Keratinocyte (primary cell): Measurements from ENCODE around the gene SMYD1. TPM values are rescaled to one million over a fixed set of nuclear protein-coding genes. Genes with fewer than 3 reads are reported as not detected.
"Not testable (repeated sequence)": the region's sequence is repeated elsewhere in the genome, so short reads cannot be mapped to it uniquely, and the experiment has no call there.

Experiments used
- DNase-seq: peaks from one replicate; pipeline ENCODE4 v3.0.0-alpha.2; 2011; ENCODE audit warnings: low read depth, missing footprints, low spot score
- FAIRE-seq: peaks from 2 replicates; lab custom pipeline; 2011; peaks lifted over from hg19 to GRCh38; lab: Jason Lieb, UNC
- H2AFZ ChIP-seq: 2 replicates; pipeline ENCODE4 v1.6.0; 2012; ENCODE audit warnings: low read length, control low read depth, inconsistent platforms; ENCODE audit not compliant: control insufficient read depth
- H3K27ac ChIP-seq: 2 replicates; pipeline ENCODE4 v1.5.1; 2011; ENCODE audit warnings: low read length; ENCODE audit not compliant: control insufficient read depth, insufficient read depth
- H3K27me3 ChIP-seq: 3 replicates; pipeline ENCODE4 v1.6.0; 2011; ENCODE audit warnings: low read length; ENCODE audit not compliant: control insufficient read depth, insufficient read depth; ENCODE audit errors: extremely low read depth
- H3K36me3 ChIP-seq, 2 experiments: 2 replicates in 1 of 2; 3 replicates in 1 of 2; pipeline ENCODE4 v1.5.1; 2011; ENCODE audit warnings: low read length in 2 of 2, mild to moderate bottlenecking in 1 of 2; ENCODE audit not compliant: control insufficient read depth in 2 of 2, insufficient read depth in 2 of 2; ENCODE audit errors: extremely low read depth in 1 of 2
- H3K4me1 ChIP-seq: 3 replicates; pipeline ENCODE4 v1.5.1; 2011; ENCODE audit warnings: low read length; ENCODE audit not compliant: control insufficient read depth, insufficient read depth; ENCODE audit errors: extremely low read depth
- H3K4me2 ChIP-seq: 3 replicates; pipeline ENCODE4 v1.6.0; 2011; ENCODE audit warnings: low read depth, low read length; ENCODE audit not compliant: control insufficient read depth, insufficient read depth; ENCODE audit errors: extremely low read depth
- H3K4me3 ChIP-seq, 3 experiments: fragments of 200-600 bp in 1 of 3; sonication (generic) in 1 of 3; 2 replicates in 2 of 3; 3 replicates in 1 of 3; pipeline ENCODE4 v1.5.1; 2011 to 2016; ENCODE audit warnings: low read length in 3 of 3, mild to moderate bottlenecking in 3 of 3, control low read depth in 2 of 3, inconsistent platforms in 1 of 3, low read depth in 1 of 3, mixed read lengths in 1 of 3, mixed run types in 1 of 3, moderate library complexity in 1 of 3; ENCODE audit not compliant: control insufficient read depth in 2 of 3, insufficient read depth in 2 of 3; ENCODE audit errors: extremely low read depth in 1 of 3
- H3K79me2 ChIP-seq: 2 replicates; pipeline ENCODE4 v1.6.0; 2012; ENCODE audit warnings: low read length; ENCODE audit not compliant: control insufficient read depth, insufficient read depth
- H3K9ac ChIP-seq: 3 replicates; pipeline ENCODE4 v1.6.0; 2011; ENCODE audit warnings: low read length; ENCODE audit not compliant: control insufficient read depth, insufficient read depth; ENCODE audit errors: extremely low read depth
- H3K9me1 ChIP-seq: 3 replicates; pipeline ENCODE4 v1.6.0; 2011; ENCODE audit warnings: low read length; ENCODE audit not compliant: control insufficient read depth, insufficient read depth; ENCODE audit errors: extremely low read depth
- H3K9me3 ChIP-seq: 2 replicates; pipeline ENCODE4 v1.5.1; 2012; ENCODE audit warnings: low read depth, low read length; ENCODE audit not compliant: control insufficient read depth
- H4K20me1 ChIP-seq: 3 replicates; pipeline ENCODE4 v1.6.0; 2011; ENCODE audit warnings: low read length; ENCODE audit not compliant: control insufficient read depth, insufficient read depth; ENCODE audit errors: extremely low read depth
- EZH2 ChIP-seq: IDR thresholded peaks from one replicate; pipeline ENCODE4 v1.6.1; 2012; ENCODE audit warnings: inconsistent platforms, mild to moderate bottlenecking, low read length, moderate library complexity
- dilution Hi-C: fragments of 300-500 bp; cut with MboI; formaldehyde crosslinking; loops from one replicate; pipeline ENCODE4 v1.7.0; 2020; ENCODE audit warnings: low sequenced_read_pairs; ENCODE audit not compliant: extremely low pct_ligation_motif_present
- polyA minus RNA-seq, 3 experiments: library from RNA; depleted of rRNA, polyadenylated mRNA; stranded (reverse); fragments of >200 nt; gene quantifications; 1 replicate in 1 of 3; 2 replicates in 1 of 3; 3 replicates in 1 of 3; pipeline ENCODE4 v1.2.3, GENCODE V29; 2011
- polyA plus RNA-seq, 5 experiments: library from polyadenylated mRNA; depleted of rRNA in 3 of 5; stranded (reverse) in 3 of 5; stranded (forward) in 1 of 5; unstranded in 1 of 5; fragments of >200 nt; gene quantifications; 1 replicate in 1 of 5; 2 replicates in 3 of 5; 3 replicates in 1 of 5; pipeline versions ENCODE4 v1.2.1 to v1.2.3, GENCODE V29; 2011 to 2012; ENCODE audit warnings: missing spikeins in 2 of 5, low read depth in 1 of 5, low replicate concordance in 1 of 5
- TF ChIP-seq, protein P1 (sequence below), 3 experiments: IDR thresholded peaks in 1 of 3; conservative IDR thresholded peaks in 1 of 3; optimal IDR thresholded peaks in 1 of 3; 2 replicates in 2 of 3; 3 replicates in 1 of 3; pipeline versions ENCODE3 to v1.5.1; 2011; ENCODE audit warnings: low read length in 3 of 3, mild to moderate bottlenecking in 3 of 3, moderate library complexity in 2 of 3, control low read depth in 1 of 3, inconsistent platforms in 1 of 3; ENCODE audit not compliant: insufficient read depth in 2 of 3; ENCODE audit errors: extremely low read depth in 1 of 3

The SMYD1 gene
- polyA plus RNA-seq, result not detected in 3 replicates
- polyA plus RNA-seq (2011; ENCODE audit: low read depth), result not detected
- not detected in 2 replicates for polyA plus RNA-seq (2011; cell fraction: cytosol; rRNA removed)
- polyA plus RNA-seq (2011; cell fraction: nucleus; rRNA removed), result not detected in 2 replicates
- not detected in 2 replicates for polyA plus RNA-seq (2012; ENCODE audit: low replicate concordance)
- polyA minus RNA-seq, result not detected in 3 replicates
- not detected for polyA minus RNA-seq (2011; cell fraction: cytosol; rRNA and poly(A)+ RNA removed)
- not detected in 2 replicates for polyA minus RNA-seq (2011; cell fraction: nucleus; rRNA and poly(A)+ RNA removed)

- FAIRE-seq (no peak), DNase-seq (no peak)
- H3K9me1 ChIP-seq, result no peaks in the 10 kb centered on the region
- no peaks in the 10 kb centered on the region for H3K36me3 ChIP-seq
- H3K4me1 ChIP-seq, result no peaks in the 10 kb centered on the region
- TF ChIP-seq EZH2, result no peak
- TF ChIP-seq, protein P1, sequence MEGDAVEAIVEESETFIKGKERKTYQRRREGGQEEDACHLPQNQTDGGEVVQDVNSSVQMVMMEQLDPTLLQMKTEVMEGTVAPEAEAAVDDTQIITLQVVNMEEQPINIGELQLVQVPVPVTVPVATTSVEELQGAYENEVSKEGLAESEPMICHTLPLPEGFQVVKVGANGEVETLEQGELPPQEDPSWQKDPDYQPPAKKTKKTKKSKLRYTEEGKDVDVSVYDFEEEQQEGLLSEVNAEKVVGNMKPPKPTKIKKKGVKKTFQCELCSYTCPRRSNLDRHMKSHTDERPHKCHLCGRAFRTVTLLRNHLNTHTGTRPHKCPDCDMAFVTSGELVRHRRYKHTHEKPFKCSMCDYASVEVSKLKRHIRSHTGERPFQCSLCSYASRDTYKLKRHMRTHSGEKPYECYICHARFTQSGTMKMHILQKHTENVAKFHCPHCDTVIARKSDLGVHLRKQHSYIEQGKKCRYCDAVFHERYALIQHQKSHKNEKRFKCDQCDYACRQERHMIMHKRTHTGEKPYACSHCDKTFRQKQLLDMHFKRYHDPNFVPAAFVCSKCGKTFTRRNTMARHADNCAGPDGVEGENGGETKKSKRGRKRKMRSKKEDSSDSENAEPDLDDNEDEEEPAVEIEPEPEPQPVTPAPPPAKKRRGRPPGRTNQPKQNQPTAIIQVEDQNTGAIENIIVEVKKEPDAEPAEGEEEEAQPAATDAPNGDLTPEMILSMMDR (optimal IDR thresholded peaks at IDR 0.05 in 1 of 3, IDR thresholded peaks at IDR 0.05 in 1 of 3, conservative IDR thresholded peaks at IDR 0.05 in 1 of 3; ENCODE audit: extremely low read depth in 1 of 3, insufficient read depth in 2 of 3, low read length in 3 of 3), result no peak
- no peak within 1 kb of the TSS for H3K4me3 ChIP-seq
- H3K9ac ChIP-seq, result no peak within 1 kb of the TSS
- no peaks in the 10 kb centered on the region for H3K79me2 ChIP-seq
- dilution Hi-C loops, result no loop called here
- no peak within 1 kb of the TSS for H3K4me2 ChIP-seq
- no peaks in the 10 kb centered on the region for H3K9me3 ChIP-seq
- no peaks in the 10 kb centered on the region for H3K27me3 ChIP-seq
- no peaks in the 10 kb centered on the region for H4K20me1 ChIP-seq
- no peak within 1 kb of the TSS for H2AFZ ChIP-seq
- H3K27ac ChIP-seq, result no peak within 1 kb of the TSS
Measured at GRCh38 chr2:88067598-88067997, at the start of gene SMYD1. TSS of gene SMYD1 (plus strand) at chr2:88067825. CDS start at chr2:88067865, 40 bp downstream.

- FAIRE-seq, H2AFZ ChIP-seq, H3K36me3 ChIP-seq, H3K4me1 ChIP-seq, DNase-seq, H4K20me1 ChIP-seq, H3K4me3 ChIP-seq, H3K27ac ChIP-seq, H3K27me3 ChIP-seq, H3K9me1 ChIP-seq, H3K4me2 ChIP-seq, H3K79me2 ChIP-seq, H3K9ac ChIP-seq, H3K9me3 ChIP-seq, dilution Hi-C loops: not testable (repeated sequence)
Measured at GRCh38 chr2:88018077-88018805, 49.4 kb upstream of the SMYD1 start.
